ENCODE results near the gene F11R.

DNA sequence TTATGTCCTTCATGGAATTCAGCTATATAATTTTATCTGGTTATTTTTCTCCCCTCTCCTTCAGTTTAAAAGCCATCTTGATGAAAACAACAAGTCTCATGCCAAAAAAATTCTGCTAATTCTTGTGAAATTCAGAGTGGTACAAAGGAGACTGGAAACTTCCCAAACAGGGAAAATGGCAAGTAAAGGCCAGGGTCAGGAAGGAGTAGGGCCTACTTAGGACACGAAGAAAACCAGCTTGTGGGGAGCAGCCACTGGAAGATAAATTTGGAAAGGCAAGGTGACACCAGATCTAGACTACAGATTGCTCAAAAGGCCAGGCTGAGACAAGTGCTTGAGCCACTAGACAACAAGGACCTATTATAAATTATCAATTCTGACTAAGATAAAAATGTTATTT, 11.5 kb upstream of the F11R start:
- TF ChIP-seq, protein P1, sequence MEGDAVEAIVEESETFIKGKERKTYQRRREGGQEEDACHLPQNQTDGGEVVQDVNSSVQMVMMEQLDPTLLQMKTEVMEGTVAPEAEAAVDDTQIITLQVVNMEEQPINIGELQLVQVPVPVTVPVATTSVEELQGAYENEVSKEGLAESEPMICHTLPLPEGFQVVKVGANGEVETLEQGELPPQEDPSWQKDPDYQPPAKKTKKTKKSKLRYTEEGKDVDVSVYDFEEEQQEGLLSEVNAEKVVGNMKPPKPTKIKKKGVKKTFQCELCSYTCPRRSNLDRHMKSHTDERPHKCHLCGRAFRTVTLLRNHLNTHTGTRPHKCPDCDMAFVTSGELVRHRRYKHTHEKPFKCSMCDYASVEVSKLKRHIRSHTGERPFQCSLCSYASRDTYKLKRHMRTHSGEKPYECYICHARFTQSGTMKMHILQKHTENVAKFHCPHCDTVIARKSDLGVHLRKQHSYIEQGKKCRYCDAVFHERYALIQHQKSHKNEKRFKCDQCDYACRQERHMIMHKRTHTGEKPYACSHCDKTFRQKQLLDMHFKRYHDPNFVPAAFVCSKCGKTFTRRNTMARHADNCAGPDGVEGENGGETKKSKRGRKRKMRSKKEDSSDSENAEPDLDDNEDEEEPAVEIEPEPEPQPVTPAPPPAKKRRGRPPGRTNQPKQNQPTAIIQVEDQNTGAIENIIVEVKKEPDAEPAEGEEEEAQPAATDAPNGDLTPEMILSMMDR (IDR thresholded peaks at IDR 0.05): no peak
- TF ChIP-seq POLR2AphosphoS5 (IDR thresholded peaks at IDR 0.05): no peak
